ENCODE measurements around the gene IFNGR2. TPM values are rescaled to one million over a fixed set of nuclear protein-coding genes. Genes with fewer than 3 reads are reported as not detected.

IFNGR2 gene
- total RNA-seq (2014; rRNA removed; shearing (Covaris generic)) (92.8 and 98.3 TPM in 2 replicates), polyA plus RNA-seq (2016; fragmentation: Nextera tagmentation; extraction: Ambion mirVana) (113 and 116 TPM in 2 replicates)

- Histone ChIP-seq H3F3A (ENCODE audit: insufficient read depth) (peaks cover 39% of the 10 kb centered on the region), H4K20me1 (ENCODE audit: insufficient read depth) (0 out of 2 replicates have a peak, but pooled peaks cover 5% of the 10 kb centered on the region), H3K36me3 (ENCODE audit: low read depth) (no peaks in the 10 kb centered on the region), H2AFZ (peak within 1 kb of the TSS; percentile 70), H3K4me3 (peak within 1 kb of the TSS; percentile 87), H3K9me3 (ENCODE audit: low read depth) (no peaks in the 10 kb centered on the region), H3K9ac (peak within 1 kb of the TSS; percentile 97), H3K27me3 (replicated peaks; ENCODE audit: insufficient read depth) (no peaks in the 10 kb centered on the region), H3K4me1 (ENCODE audit: insufficient read depth) (peaks cover 24% of the 10 kb centered on the region), H3K27ac (peak within 1 kb of the TSS; percentile 87), H3K9me2 (ENCODE audit: insufficient read depth) (no peaks in the 10 kb centered on the region), H3K4me2 (ENCODE audit: unreplicated experiment) (peak within 1 kb of the TSS; percentile 94), H3K79me2 (ENCODE audit: insufficient read depth) (peaks cover 47% of the 10 kb centered on the region)
- in situ Hi-C loops (cut with MboI), result no loop called here
- 1% methylated on average over 16 to 67 of the region's 89 CpGs for WGBS, 2 experiments (ENCODE audit: low coverage in 1 of 2, low lambda C conversion rate in 2 of 2, missing lambda C conversion rate in 2 of 2)
- peak; percentile 58 for DNase-seq
- no peak for TF ChIP-seq EZH2 (IDR thresholded peaks at IDR 0.05; ENCODE audit: insufficient read depth, poor library complexity, severe bottlenecking)
- no peak for TF ChIP-seq EZH2phosphoT487 (IDR thresholded peaks at IDR 0.05; ENCODE audit: insufficient read depth, low read depth)
Measured at GRCh38 chr21:33403128-33403785, at the start of gene IFNGR2. TSS of gene IFNGR2 (plus strand) at chr21:33403413. CDS start at chr21:33403544, 131 bp downstream.

- H3K36me3 ChIP-seq (ENCODE audit: low read depth), result peaks cover 14% of the 10 kb centered on the region; the same call in 1 of the 2 replicates
- in situ Hi-C loops (cut with MboI), result no loop called here
- H3F3A ChIP-seq (ENCODE audit: insufficient read depth), result peaks cover 15% of the 10 kb centered on the region; the same call in 1 of the 2 replicates
- 84 to 93% methylated on average over 6 of the region's 6 CpGs for WGBS, 2 experiments (ENCODE audit: low coverage in 1 of 2, low lambda C conversion rate in 2 of 2, missing lambda C conversion rate in 2 of 2)
- DNase-seq, result no peak
- no peaks in the 10 kb centered on the region for H3K9me3 ChIP-seq (ENCODE audit: low read depth)
- peaks cover 9% of the 10 kb centered on the region for H3K4me1 ChIP-seq (ENCODE audit: insufficient read depth)
- no peak overlapping the region for H2AFZ ChIP-seq
- no peak overlapping the region for H3K9ac ChIP-seq
- no peak overlapping the region for H3K27ac ChIP-seq
- H3K9me2 ChIP-seq (ENCODE audit: insufficient read depth), result no peaks in the 10 kb centered on the region
- H4K20me1 ChIP-seq (ENCODE audit: insufficient read depth), result no peaks in the 10 kb centered on the region
- no peaks in the 10 kb centered on the region for H3K79me2 ChIP-seq (ENCODE audit: insufficient read depth)
- H3K27me3 ChIP-seq (replicated peaks; ENCODE audit: insufficient read depth), result no peaks in the 10 kb centered on the region
- H3K4me3 ChIP-seq, result no peak overlapping the region
- TF ChIP-seq EZH2 (IDR thresholded peaks at IDR 0.05; ENCODE audit: insufficient read depth, poor library complexity, severe bottlenecking) (no peak), EZH2phosphoT487 (IDR thresholded peaks at IDR 0.05; ENCODE audit: insufficient read depth, low read depth) (no peak)
- no peak overlapping the region for H3K4me2 ChIP-seq (ENCODE audit: unreplicated experiment)
Measured at GRCh38 chr21:33355355-33355754, 47.9 kb upstream of the IFNGR2 start.

- H3F3A ChIP-seq (ENCODE audit: insufficient read depth), result peaks cover 21% of the 10 kb centered on the region
- no peak overlapping the region for H3K4me2 ChIP-seq (ENCODE audit: unreplicated experiment)
- no peaks in the 10 kb centered on the region for H4K20me1 ChIP-seq (ENCODE audit: insufficient read depth)
- peaks cover 15% of the 10 kb centered on the region for H3K4me1 ChIP-seq (ENCODE audit: insufficient read depth)
- peaks cover 7% of the 10 kb centered on the region; the same call in 1 of the 2 replicates for H3K36me3 ChIP-seq (ENCODE audit: low read depth)
- WGBS, 2 experiments (ENCODE audit: low coverage in 1 of 2, low lambda C conversion rate in 2 of 2, missing lambda C conversion rate in 2 of 2), result 79 to 82% methylated on average over 11 of the region's 11 CpGs
- no peaks in the 10 kb centered on the region for H3K9me2 ChIP-seq (ENCODE audit: insufficient read depth)
- no peak overlapping the region for H2AFZ ChIP-seq
- H3K9ac ChIP-seq, result no peak overlapping the region
- DNase-seq, result no peak
- in situ Hi-C loops (cut with MboI), result no loop called here
- H3K79me2 ChIP-seq (ENCODE audit: insufficient read depth), result no peaks in the 10 kb centered on the region
- no peak overlapping the region for H3K27ac ChIP-seq
- no peaks in the 10 kb centered on the region for H3K9me3 ChIP-seq (ENCODE audit: low read depth)
- TF ChIP-seq EZH2phosphoT487 (IDR thresholded peaks at IDR 0.05; ENCODE audit: insufficient read depth, low read depth) (no peak), EZH2 (IDR thresholded peaks at IDR 0.05; ENCODE audit: insufficient read depth, poor library complexity, severe bottlenecking) (no peak)
- H3K27me3 ChIP-seq (replicated peaks; ENCODE audit: insufficient read depth), result no peaks in the 10 kb centered on the region
- no peak overlapping the region for H3K4me3 ChIP-seq
Measured at GRCh38 chr21:33355996-33356395, 47.2 kb upstream of the IFNGR2 start.

GRCh38 chr21:33357177-33357576 lies 46.0 kb upstream of the IFNGR2 start:
- no peak for DNase-seq
- no peak overlapping the region for H3K4me2 ChIP-seq (ENCODE audit: unreplicated experiment)
- H3K27ac ChIP-seq, result no peak overlapping the region
- H4K20me1 ChIP-seq (ENCODE audit: insufficient read depth), result no peaks in the 10 kb centered on the region
- no peak overlapping the region for H3K9ac ChIP-seq
- H3K4me3 ChIP-seq, result no peak overlapping the region
- in situ Hi-C loops (cut with MboI), result no loop called here
- no peaks in the 10 kb centered on the region for H3K9me3 ChIP-seq (ENCODE audit: low read depth)
- H3K79me2 ChIP-seq (ENCODE audit: insufficient read depth), result no peaks in the 10 kb centered on the region
- no peaks in the 10 kb centered on the region for H3K9me2 ChIP-seq (ENCODE audit: insufficient read depth)
- H3K4me1 ChIP-seq (ENCODE audit: insufficient read depth), result peaks cover 26% of the 10 kb centered on the region
- no peak overlapping the region for H2AFZ ChIP-seq
- TF ChIP-seq EZH2phosphoT487 (IDR thresholded peaks at IDR 0.05; ENCODE audit: insufficient read depth, low read depth) (no peak), EZH2 (IDR thresholded peaks at IDR 0.05; ENCODE audit: insufficient read depth, poor library complexity, severe bottlenecking) (no peak)
- H3K27me3 ChIP-seq (replicated peaks; ENCODE audit: insufficient read depth), result no peaks in the 10 kb centered on the region
- peaks cover 23% of the 10 kb centered on the region for H3F3A ChIP-seq (ENCODE audit: insufficient read depth)
- peaks cover 7% of the 10 kb centered on the region; the same call in 1 of the 2 replicates for H3K36me3 ChIP-seq (ENCODE audit: low read depth)
- 85 to 91% methylated on average over 8 of the region's 8 CpGs for WGBS, 2 experiments (ENCODE audit: low coverage in 1 of 2, low lambda C conversion rate in 2 of 2, missing lambda C conversion rate in 2 of 2)

Measured in GM23248 (cell line).